ENCODE results near the gene POFUT2.
"Not testable (repeated sequence)": the region's sequence is repeated elsewhere in the genome, so short reads cannot be mapped to it uniquely, and the experiment has no call there.

Gene POFUT2

GRCh38 chr21:45317398-45318145 lies 29.9 kb upstream of the POFUT2 start:
- H3K4me3 ChIP-seq (replicated peaks in 1 of 2; ENCODE audit: low read depth in 2 of 2, low read length in 2 of 2), result no peak overlapping the region
- no peak for TF ChIP-seq CTCF (IDR thresholded peaks at IDR 0.05; ENCODE audit: low read depth, low read length)
- DNase-seq (ENCODE audit: low read depth in 2 of 2), result peak; percentile 63 to 75

- TF ChIP-seq CTCF (IDR thresholded peaks at IDR 0.05; ENCODE audit: low read depth, low read length), result no peak
- DNase-seq (ENCODE audit: low read depth in 2 of 2), result no peak
- no peak overlapping the region for H3K4me3 ChIP-seq (replicated peaks in 1 of 2; ENCODE audit: low read depth in 2 of 2, low read length in 2 of 2)
Measured at GRCh38 chr21:45316871-45317397, 29.2 kb upstream of the POFUT2 start.

GRCh38 chr21:45315676-45316470 lies 28.2 kb upstream of the POFUT2 start:
- H3K4me3 ChIP-seq (replicated peaks in 1 of 2; ENCODE audit: low read depth in 2 of 2, low read length in 2 of 2); DNase-seq (ENCODE audit: low read depth in 2 of 2): not testable (repeated sequence)

- no peak for TF ChIP-seq CTCF (IDR thresholded peaks at IDR 0.05; ENCODE audit: low read depth, low read length)
- no peak for DNase-seq (ENCODE audit: low read depth in 2 of 2)
Measured at GRCh38 chr21:45313682-45314081, 26.0 kb upstream of the POFUT2 start.

GRCh38 chr21:45313015-45313414 lies 25.3 kb upstream of the POFUT2 start:
- no peak for TF ChIP-seq CTCF (IDR thresholded peaks at IDR 0.05; ENCODE audit: low read depth, low read length)
- no peak overlapping the region for H3K4me3 ChIP-seq (replicated peaks in 1 of 2; ENCODE audit: low read depth in 2 of 2, low read length in 2 of 2)
- DNase-seq (ENCODE audit: low read depth in 2 of 2), result no peak

More at GRCh38 chr21:45313682-45314081, 26.0 kb upstream of the POFUT2 start:
- H3K4me3 ChIP-seq (replicated peaks in 1 of 2; ENCODE audit: low read depth in 2 of 2, low read length in 2 of 2), result no peak overlapping the region

- no peak for TF ChIP-seq CTCF (IDR thresholded peaks at IDR 0.05; ENCODE audit: low read depth, low read length)
- DNase-seq (ENCODE audit: low read depth in 2 of 2), result no peak
- no peak overlapping the region for H3K4me3 ChIP-seq (replicated peaks in 1 of 2; ENCODE audit: low read depth in 2 of 2, low read length in 2 of 2)
Measured at GRCh38 chr21:45312296-45312695, 24.6 kb upstream of the POFUT2 start.

- TF ChIP-seq CTCF (IDR thresholded peaks at IDR 0.05; ENCODE audit: low read depth, low read length), result no peak
- DNase-seq (ENCODE audit: low read depth in 2 of 2), result no peak
Measured at GRCh38 chr21:45310459-45310858, 22.8 kb upstream of the POFUT2 start.

More at GRCh38 chr21:45310459-45310858, 22.8 kb upstream of the POFUT2 start:
- no peak overlapping the region for H3K4me3 ChIP-seq (replicated peaks in 1 of 2; ENCODE audit: low read depth in 2 of 2, low read length in 2 of 2)

Data from cardiac fibroblast (primary cell).